ENCODE data around the gene MSL2.
"Not testable (repeated sequence)": the region's sequence is repeated elsewhere in the genome, so short reads cannot be mapped to it uniquely, and the experiment has no call there.

Gene MSL2

GRCh38 chr3:136120373-136121348, 75.5 kb downstream of the MSL2 start:
- TF ChIP-seq FOXP2 (optimal IDR thresholded peaks at IDR 0.05; ENCODE audit: control extremely low read depth, extremely low read length, insufficient read depth) (no peak), EZH2 (IDR thresholded peaks at IDR 0.05) (no peak), POLR2AphosphoS5 (IDR thresholded peaks at IDR 0.05; ENCODE audit: borderline replicate concordance, low read depth, low read length) (peak; percentile 22; the same call in 1 of the 2 replicates)
- DNase-seq (ENCODE audit: low read depth, low spot score), result peak; percentile 97
- Histone ChIP-seq H3K36me3 (ENCODE audit: insufficient read depth, low read length) (no peaks in the 10 kb centered on the region), H3K9ac (ENCODE audit: insufficient read length) (no peak overlapping the region), H3K9me3 (ENCODE audit: low read depth, low read length) (no peaks in the 10 kb centered on the region), H3K4me3 (no peak overlapping the region), H3K27ac (peak overlapping the region; percentile 42; the same call in 1 of the 2 replicates)

- not testable (repeated sequence) for H3K4me3 ChIP-seq; H3K36me3 ChIP-seq (ENCODE audit: insufficient read depth, low read length); H3K9me3 ChIP-seq (ENCODE audit: low read depth, low read length); H3K27ac ChIP-seq; H3K9ac ChIP-seq (ENCODE audit: insufficient read length); DNase-seq (ENCODE audit: low read depth, low spot score)
Observed at GRCh38 chr3:136119783-136120182, 76.4 kb downstream of the MSL2 start.

GRCh38 chr3:136119332-136119731, 76.8 kb downstream of the MSL2 start:
- not testable (repeated sequence) for H3K36me3 ChIP-seq (ENCODE audit: insufficient read depth, low read length); H3K9me3 ChIP-seq (ENCODE audit: low read depth, low read length); H3K4me3 ChIP-seq; H3K9ac ChIP-seq (ENCODE audit: insufficient read length); DNase-seq (ENCODE audit: low read depth, low spot score); H3K27ac ChIP-seq

GRCh38 chr3:136114421-136114820, 81.7 kb downstream of the MSL2 start:
- Histone ChIP-seq H3K4me3 (no peak overlapping the region), H3K9ac (ENCODE audit: insufficient read length) (no peak overlapping the region), H3K27ac (no peak overlapping the region), H3K36me3 (ENCODE audit: insufficient read depth, low read length) (no peaks in the 10 kb centered on the region), H3K9me3 (ENCODE audit: low read depth, low read length) (peaks cover 3% of the 10 kb centered on the region; the same call in 1 of the 2 replicates)
- TF ChIP-seq FOXP2 (optimal IDR thresholded peaks at IDR 0.05; ENCODE audit: control extremely low read depth, extremely low read length, insufficient read depth), result no peak
- no peak for TF ChIP-seq POLR2AphosphoS5 (IDR thresholded peaks at IDR 0.05; ENCODE audit: borderline replicate concordance, low read depth, low read length)
- TF ChIP-seq EZH2 (IDR thresholded peaks at IDR 0.05), result no peak
- DNase-seq (ENCODE audit: low read depth, low spot score), result no peak

GRCh38 chr3:136110481-136110880, 85.7 kb downstream of the MSL2 start:
- TF ChIP-seq FOXP2 (optimal IDR thresholded peaks at IDR 0.05; ENCODE audit: control extremely low read depth, extremely low read length, insufficient read depth) (no peak), POLR2AphosphoS5 (IDR thresholded peaks at IDR 0.05; ENCODE audit: borderline replicate concordance, low read depth, low read length) (no peak), EZH2 (IDR thresholded peaks at IDR 0.05) (no peak)
- Histone ChIP-seq H3K36me3 (ENCODE audit: insufficient read depth, low read length) (no peaks in the 10 kb centered on the region), H3K4me3 (no peak overlapping the region), H3K9ac (ENCODE audit: insufficient read length) (peak overlapping the region; percentile 18), H3K27ac (peak overlapping the region; percentile 2; the same call in 1 of the 2 replicates), H3K9me3 (ENCODE audit: low read depth, low read length) (peaks cover 3% of the 10 kb centered on the region; the same call in 1 of the 2 replicates)
- DNase-seq (ENCODE audit: low read depth, low spot score), result no peak

- DNase-seq (ENCODE audit: low read depth, low spot score), result no peak
- Histone ChIP-seq H3K4me3 (no peak overlapping the region), H3K36me3 (ENCODE audit: insufficient read depth, low read length) (no peaks in the 10 kb centered on the region), H3K9ac (ENCODE audit: insufficient read length) (no peak overlapping the region), H3K27ac (no peak overlapping the region), H3K9me3 (ENCODE audit: low read depth, low read length) (peaks cover 3% of the 10 kb centered on the region; the same call in 1 of the 2 replicates)
- no peak for TF ChIP-seq FOXP2 (optimal IDR thresholded peaks at IDR 0.05; ENCODE audit: control extremely low read depth, extremely low read length, insufficient read depth)
- no peak for TF ChIP-seq POLR2AphosphoS5 (IDR thresholded peaks at IDR 0.05; ENCODE audit: borderline replicate concordance, low read depth, low read length)
- no peak for TF ChIP-seq EZH2 (IDR thresholded peaks at IDR 0.05)
Observed at GRCh38 chr3:136109499-136109898, 86.6 kb downstream of the MSL2 start.

- Histone ChIP-seq H3K9ac (ENCODE audit: insufficient read length) (no peak overlapping the region), H3K36me3 (ENCODE audit: insufficient read depth, low read length) (no peaks in the 10 kb centered on the region), H3K27ac (no peak overlapping the region), H3K9me3 (ENCODE audit: low read depth, low read length) (no peaks in the 10 kb centered on the region), H3K4me3 (no peak overlapping the region)
- no peak for TF ChIP-seq FOXP2 (optimal IDR thresholded peaks at IDR 0.05; ENCODE audit: control extremely low read depth, extremely low read length, insufficient read depth)
- no peak for TF ChIP-seq POLR2AphosphoS5 (IDR thresholded peaks at IDR 0.05; ENCODE audit: borderline replicate concordance, low read depth, low read length)
- no peak for TF ChIP-seq EZH2 (IDR thresholded peaks at IDR 0.05)
- no peak for DNase-seq (ENCODE audit: low read depth, low spot score)
Observed at GRCh38 chr3:136106101-136106500, 90.0 kb downstream of the MSL2 start.

- Histone ChIP-seq H3K9me3 (ENCODE audit: low read depth, low read length) (no peaks in the 10 kb centered on the region), H3K4me3 (no peak overlapping the region), H3K27ac (no peak overlapping the region), H3K9ac (ENCODE audit: insufficient read length) (no peak overlapping the region), H3K36me3 (ENCODE audit: insufficient read depth, low read length) (no peaks in the 10 kb centered on the region)
- DNase-seq (ENCODE audit: low read depth, low spot score), result no peak
- TF ChIP-seq EZH2 (IDR thresholded peaks at IDR 0.05) (no peak), POLR2AphosphoS5 (IDR thresholded peaks at IDR 0.05; ENCODE audit: borderline replicate concordance, low read depth, low read length) (no peak), FOXP2 (optimal IDR thresholded peaks at IDR 0.05; ENCODE audit: control extremely low read depth, extremely low read length, insufficient read depth) (no peak)
Observed at GRCh38 chr3:136105044-136105443, 91.1 kb downstream of the MSL2 start.
